GM18517 (cell line): ENCODE data around the gene COTL1.

Experiments
- ATAC-seq: cut with Tn5 transposase; IDR thresholded peaks from one replicate; pipeline ENCODE4 v1.9.1; 2021; ENCODE audit warnings: mild to moderate bottlenecking, moderate library complexity; ENCODE audit not compliant: unreplicated experiment

COTL1 gene

DNA sequence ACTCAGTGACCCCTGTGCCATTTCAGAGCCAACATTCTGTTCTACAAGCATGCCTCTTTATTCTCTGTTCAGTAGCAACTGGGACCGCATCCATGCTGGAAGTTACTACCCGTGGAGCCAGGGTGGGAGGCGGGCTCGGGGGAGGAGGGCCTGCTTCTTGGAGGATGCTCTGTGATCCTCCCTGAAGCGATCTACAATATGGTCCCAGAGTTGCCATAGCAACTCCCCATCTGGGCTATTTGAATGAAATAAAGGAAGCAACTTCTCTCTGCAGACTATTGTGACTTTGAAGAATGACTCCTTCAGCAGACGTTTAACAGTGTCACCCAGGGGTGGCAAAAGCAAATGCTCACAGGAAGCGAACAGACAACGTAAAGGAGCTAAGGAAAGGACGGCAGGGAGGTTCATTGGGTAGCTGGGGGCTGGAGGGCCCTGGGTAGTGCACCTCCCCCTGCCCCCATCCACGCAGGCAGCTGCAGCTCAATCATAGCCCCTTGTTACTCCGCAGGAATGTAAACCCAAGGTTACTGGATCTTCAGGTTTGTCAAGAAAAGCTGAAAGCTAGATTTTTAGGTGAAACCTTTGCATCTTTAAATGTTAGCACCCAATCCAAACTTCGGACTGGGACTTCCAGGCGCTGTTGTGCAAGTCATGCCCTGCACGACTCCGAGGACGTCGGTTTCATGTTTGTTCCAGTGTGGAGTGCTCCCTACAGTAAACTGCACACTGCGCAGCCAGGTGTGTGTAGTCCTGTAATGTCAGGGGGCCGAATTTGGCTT is 62.3 kb downstream of the COTL1 start:
- ATAC-seq, result no peak

GRCh38 chr16:84554627-84555328 is 63.1 kb downstream of the COTL1 start:
- ATAC-seq, result no peak

DNA sequence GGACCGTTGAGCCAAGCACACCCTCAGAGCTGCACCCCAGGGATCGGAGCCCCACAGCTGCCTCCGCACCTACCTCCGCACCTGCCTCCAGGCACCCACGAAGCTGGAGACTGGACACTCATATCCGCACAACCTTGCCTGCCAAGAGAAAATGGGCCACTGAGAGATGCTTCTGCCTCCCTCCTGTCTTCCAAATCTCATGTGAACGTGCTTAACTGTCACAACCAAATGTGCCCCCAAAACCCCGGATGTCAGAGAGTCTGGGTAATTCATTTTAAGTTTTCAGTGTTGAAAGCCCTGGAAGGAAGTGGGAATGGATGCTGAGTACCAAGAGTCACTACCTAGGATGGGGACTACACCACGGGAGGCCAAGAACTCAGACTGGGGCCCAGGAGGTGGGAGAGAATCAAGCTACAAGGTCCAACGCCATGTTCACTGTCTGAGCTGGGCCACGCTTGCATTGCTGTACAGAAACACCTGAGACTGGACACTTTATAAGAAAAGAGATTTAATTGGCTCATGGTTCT is 63.9 kb downstream of the COTL1 start:
- no peak for ATAC-seq

- ATAC-seq, result no peak
Observed at GRCh38 chr16:84552135-84552534, 65.7 kb downstream of the COTL1 start.

- ATAC-seq, result no peak
Observed at GRCh38 chr16:84550096-84550495, 67.8 kb downstream of the COTL1 start.

- ATAC-seq, result no peak
Observed at GRCh38 chr16:84548971-84549844, 68.7 kb downstream of the COTL1 start.

- no peak for ATAC-seq
Observed at GRCh38 chr16:84548508-84548907, 69.4 kb downstream of the COTL1 start.

DNA sequence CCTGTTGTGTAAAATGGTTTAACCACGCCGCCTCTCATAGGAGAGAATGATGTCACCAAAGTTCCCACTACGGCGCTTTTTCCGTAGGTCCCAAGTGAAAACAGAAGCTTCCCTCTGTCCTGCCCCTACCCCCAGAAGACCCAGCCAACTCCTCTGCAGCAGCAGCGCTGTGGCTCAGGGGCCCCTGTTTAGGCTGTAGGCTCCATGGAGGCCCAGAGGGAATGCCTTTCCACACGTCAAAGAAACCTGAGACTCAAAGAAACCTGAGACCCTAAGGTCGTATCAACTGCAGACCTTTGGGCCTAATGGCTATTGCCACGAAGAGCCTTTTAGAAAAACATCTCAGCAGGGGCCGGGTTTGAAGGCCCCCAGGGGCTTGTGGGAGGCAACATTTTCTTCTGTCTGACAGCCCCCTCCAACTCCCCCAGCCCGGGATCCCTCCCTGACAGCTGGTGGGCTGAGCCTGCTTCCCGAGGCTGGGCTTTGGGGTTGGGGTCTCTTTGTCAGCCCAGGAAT is 70.3 kb downstream of the COTL1 start:
- no peak for ATAC-seq

- no peak for ATAC-seq
Observed at GRCh38 chr16:84546669-84547545, 71.0 kb downstream of the COTL1 start.

- ATAC-seq, result no peak
Observed at GRCh38 chr16:84545114-84545737, 72.7 kb downstream of the COTL1 start.

GRCh38 chr16:84544031-84544773 is 73.7 kb downstream of the COTL1 start:
- ATAC-seq, result no peak

DNA sequence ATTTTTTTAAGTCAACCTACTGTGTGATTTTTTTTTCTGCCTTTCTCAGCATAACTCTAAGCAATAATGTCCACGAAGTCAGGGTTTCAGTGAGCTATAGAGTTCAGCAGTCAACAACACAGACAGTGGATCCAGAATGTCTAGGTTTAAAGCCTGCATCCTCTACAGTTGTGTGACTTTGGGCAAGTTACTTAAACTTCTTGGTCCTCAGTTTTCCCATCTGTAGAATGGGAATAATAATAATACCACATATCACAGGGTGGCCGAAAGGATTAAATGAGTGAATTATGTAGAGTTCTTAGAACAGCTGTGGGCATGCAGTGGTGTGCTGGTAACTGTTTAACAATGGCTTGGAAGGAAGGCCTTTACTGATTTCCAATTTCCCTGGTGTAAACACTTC is 74.6 kb downstream of the COTL1 start:
- no peak for ATAC-seq

DNA sequence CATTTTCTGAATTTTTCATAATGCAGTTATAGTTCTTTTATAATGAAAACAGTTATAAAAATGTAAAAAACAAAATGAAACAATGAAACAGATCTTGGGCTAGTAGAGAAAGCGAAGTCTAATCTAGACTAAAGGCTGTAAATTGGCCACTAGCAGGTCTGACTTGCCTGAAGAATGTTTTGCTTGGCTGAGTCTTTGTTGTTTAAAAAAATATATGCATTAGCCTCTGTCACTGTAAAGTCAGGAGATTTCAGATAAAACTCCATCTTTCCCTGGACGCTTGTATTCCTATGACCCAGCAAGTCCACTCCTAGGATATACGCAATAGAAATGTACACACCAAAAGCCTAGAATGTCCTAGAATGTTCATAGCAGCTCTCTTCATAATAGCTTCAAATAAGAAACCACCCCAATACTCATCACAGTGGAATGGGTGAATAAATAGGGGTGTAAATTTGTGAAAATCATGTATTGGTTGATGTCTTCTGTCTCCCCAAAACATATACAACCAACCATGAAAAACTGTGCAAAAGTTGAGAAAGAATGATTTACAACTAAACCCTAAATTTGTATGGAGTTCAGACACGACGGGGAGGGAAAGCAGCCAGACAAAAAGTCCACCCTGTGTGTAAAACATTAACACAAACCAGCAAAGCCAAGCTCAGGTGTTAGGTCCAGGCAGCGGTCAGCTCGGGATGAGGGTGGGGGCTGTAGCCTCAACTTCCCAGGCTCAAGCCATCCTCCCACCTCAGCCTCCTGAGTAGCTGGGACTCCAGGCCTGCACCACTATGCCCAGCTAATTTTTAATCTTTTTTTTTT is 75.7 kb downstream of the COTL1 start:
- ATAC-seq, result no peak

DNA sequence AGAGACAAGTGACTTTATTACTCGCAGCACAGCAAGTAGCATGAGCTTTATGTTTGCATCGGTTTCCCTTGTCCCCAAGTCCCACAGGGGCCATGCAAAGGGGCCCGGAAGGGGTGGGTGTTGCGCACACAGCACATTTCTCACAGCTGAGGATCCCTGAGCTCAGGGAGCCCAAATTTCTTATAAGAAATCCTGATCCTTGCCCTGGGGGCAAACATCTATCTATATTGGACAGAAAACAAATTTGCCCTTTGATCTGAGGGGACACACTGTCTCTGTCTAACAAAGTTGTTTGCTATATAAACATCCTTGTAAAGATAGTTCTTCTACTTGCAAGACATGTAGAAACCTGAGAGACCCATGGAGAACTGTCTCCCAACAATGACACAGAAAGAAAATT is 77.7 kb downstream of the COTL1 start:
- no peak for ATAC-seq

- no peak for ATAC-seq
Observed at GRCh38 chr16:84538222-84538840, 79.5 kb downstream of the COTL1 start.

DNA sequence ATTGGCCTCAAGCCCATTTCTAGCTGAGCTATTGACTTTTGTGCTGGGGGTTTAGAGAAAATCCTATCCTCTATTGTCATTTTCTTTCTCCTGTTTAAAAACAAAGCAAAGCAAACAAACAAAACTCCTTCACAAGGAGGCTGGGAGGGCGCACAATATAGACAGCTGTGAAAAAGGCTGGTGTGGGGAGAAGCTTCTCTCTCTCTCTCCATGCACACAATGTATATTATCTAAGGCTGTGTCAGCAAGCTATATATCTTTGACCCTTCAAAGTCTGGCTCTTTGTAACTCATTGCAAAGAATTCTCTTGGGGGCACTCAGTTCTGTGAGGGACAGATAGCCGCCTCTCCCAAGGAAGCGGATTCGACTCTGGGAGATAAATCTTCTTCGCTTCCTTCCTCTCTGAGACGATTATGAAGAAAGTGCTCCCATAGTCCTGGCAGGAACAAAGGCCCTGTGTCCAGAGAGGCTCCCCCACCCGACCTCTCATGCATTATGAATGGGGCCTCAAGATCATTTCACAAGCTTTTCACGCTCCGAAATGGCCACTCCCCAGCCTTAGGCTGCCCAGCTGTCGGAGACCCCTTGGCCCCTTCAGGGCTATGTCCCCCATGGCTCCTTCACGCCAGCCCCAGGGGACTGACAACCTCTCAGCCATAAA is 80.3 kb downstream of the COTL1 start:
- no peak for ATAC-seq

- ATAC-seq, result no peak
Observed at GRCh38 chr16:84535851-84536250, 82.0 kb downstream of the COTL1 start.
